Upper lobe of right lung (tissue), 1 donor: Measurements from ENCODE around the gene HASPIN. TPM values are rescaled to one million over a fixed set of nuclear protein-coding genes. Genes with fewer than 3 reads are reported as not detected.
A peak's percentile ranks its signal among the peaks of the same experiment; 100 is the strongest.

ENCODE experiments used
- ATAC-seq: fragments of 200-7000 bp; cut with Tn5 transposase; one replicate; pipeline ENCODE4 v1.9.1; 2020; ENCODE audit warnings: mild to moderate bottlenecking, moderate library complexity
- DNase-seq: peaks from one replicate; pipeline ENCODE4 v3.0.0-alpha.2; 2020
- H3K27ac ChIP-seq: fragments of 200-600 bp; one replicate; pipeline ENCODE4 v1.8.0; 2022
- H3K27me3 ChIP-seq: fragments of 200-600 bp; one replicate; pipeline ENCODE4 v1.8.0; 2022; ENCODE audit warnings: mild to moderate bottlenecking
- H3K36me3 ChIP-seq: fragments of 200-600 bp; one replicate; pipeline ENCODE4 v1.8.0; 2022
- H3K4me1 ChIP-seq: fragments of 200-600 bp; one replicate; pipeline ENCODE4 v1.8.0; 2022
- H3K4me3 ChIP-seq: fragments of 200-600 bp; one replicate; pipeline ENCODE4 v1.8.0; 2022; ENCODE audit warnings: mild to moderate bottlenecking
- H3K9me3 ChIP-seq: fragments of 200-600 bp; one replicate; pipeline ENCODE4 v1.8.0; 2022
- CTCF ChIP-seq: fragments of 200-600 bp; IDR thresholded peaks from one replicate; pipeline ENCODE4 v1.8.0; 2022; ENCODE audit warnings: antibody characterized with exemption
- intact Hi-C: fragments of 100-400 bp; cut with DNase I; formaldehyde crosslinking; loops from one replicate; pipeline ENCODE4 v1.11.0; 2022
- total RNA-seq: library from RNA; stranded (reverse); fragmentation: NEBNext Ultra II Directional; extraction: Animal tissue kit (Norgen Biotek cat#: 25700); gene quantifications from one replicate; pipeline ENCODE4 v1.2.1, GENCODE V29; 2021
- donor health status: DM: no; HTN: yes; CAD: no; lungs with severe emphysema.

The HASPIN gene
- total RNA-seq, 1 donor from 2014 or later = 0.41 TPM

- intact Hi-C loops = no loop called here
These were observed 11.8 kb downstream of the HASPIN start for GRCh38 chr17:3735515-3735914.

DNA sequence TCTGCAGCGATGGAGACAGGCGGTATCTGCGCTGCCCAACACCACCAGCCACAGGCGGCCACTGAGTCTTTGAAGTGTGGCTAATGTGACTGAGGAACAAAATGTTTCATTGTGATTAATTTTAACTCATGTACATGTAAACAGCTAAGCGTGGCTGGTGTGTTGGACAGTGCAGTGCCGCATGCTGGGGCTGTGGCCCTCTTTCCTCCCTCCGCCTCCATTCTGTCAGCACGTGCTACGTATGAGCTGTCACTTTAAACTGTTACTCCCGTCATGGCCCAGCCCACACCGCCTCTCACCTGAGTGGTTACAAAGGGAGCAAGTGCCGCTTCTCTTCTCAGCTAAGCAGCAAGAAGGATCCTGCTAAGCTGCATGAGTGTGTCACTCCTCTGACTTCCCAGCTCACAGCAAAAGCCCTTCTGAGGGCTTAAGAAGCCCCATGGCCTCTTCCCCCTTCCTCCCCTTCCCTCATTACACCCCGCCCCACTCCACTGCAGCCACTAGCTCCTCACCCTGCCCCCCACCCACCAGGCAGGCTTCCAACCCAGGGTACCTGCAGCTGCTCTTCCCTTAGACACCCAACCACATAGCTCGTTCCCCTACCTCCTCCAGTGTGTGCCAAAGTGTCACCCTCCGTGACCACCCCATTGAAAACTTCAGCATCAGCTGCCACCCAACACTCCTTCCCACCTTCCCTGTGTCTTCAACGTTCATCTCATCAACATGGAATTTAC is 15.0 kb downstream of the HASPIN start:
- Histone ChIP-seq H3K4me1 (peaks cover 11% of the 10 kb centered on the region), H3K9me3 (no peaks in the 10 kb centered on the region), H3K27ac (peak overlapping the region; percentile 12), H3K27me3 (no peaks in the 10 kb centered on the region), H3K4me3 (peak overlapping the region; percentile 27), H3K36me3 (no peaks in the 10 kb centered on the region)
- intact Hi-C loops = no loop called here
- DNase-seq = peak; percentile 78
- TF ChIP-seq CTCF = no peak
- ATAC-seq = peak; percentile 80

More at GRCh38 chr17:3735515-3735914, 11.8 kb downstream of the HASPIN start:
- Histone ChIP-seq H3K27me3 (no peaks in the 10 kb centered on the region), H3K4me3 (no peak overlapping the region), H3K36me3 (no peaks in the 10 kb centered on the region), H3K4me1 (peaks cover 11% of the 10 kb centered on the region), H3K27ac (no peak overlapping the region), H3K9me3 (no peaks in the 10 kb centered on the region)
- ATAC-seq = no peak
- no peak for DNase-seq
- no peak for TF ChIP-seq CTCF

- Histone ChIP-seq H3K27ac (no peak overlapping the region), H3K4me1 (peaks cover 11% of the 10 kb centered on the region), H3K36me3 (no peaks in the 10 kb centered on the region), H3K4me3 (no peak overlapping the region), H3K27me3 (no peaks in the 10 kb centered on the region), H3K9me3 (no peaks in the 10 kb centered on the region)
- DNase-seq (no peak), ATAC-seq (no peak)
- intact Hi-C loops = no loop called here
- TF ChIP-seq CTCF = no peak
These were observed 15.9 kb downstream of the HASPIN start for GRCh38 chr17:3739422-3740124.

GRCh38 chr17:3740611-3741073 is 16.9 kb downstream of the HASPIN start:
- H3K36me3 ChIP-seq = no peaks in the 10 kb centered on the region
- no peak overlapping the region for H3K4me3 ChIP-seq
- no peak overlapping the region for H3K27ac ChIP-seq
- no peak for TF ChIP-seq CTCF
- no peak for DNase-seq
- intact Hi-C loops = no loop called here
- H3K9me3 ChIP-seq = no peaks in the 10 kb centered on the region
- H3K4me1 ChIP-seq = peaks cover 11% of the 10 kb centered on the region
- ATAC-seq = peak; percentile 58
- H3K27me3 ChIP-seq = no peaks in the 10 kb centered on the region

GRCh38 chr17:3744014-3744413 is 20.3 kb downstream of the HASPIN start:
- no peak overlapping the region for H3K4me3 ChIP-seq
- DNase-seq (no peak), ATAC-seq (no peak)
- H3K27me3 ChIP-seq = no peaks in the 10 kb centered on the region
- TF ChIP-seq CTCF = no peak
- H3K9me3 ChIP-seq = no peaks in the 10 kb centered on the region
- intact Hi-C loops = no loop called here
- no peaks in the 10 kb centered on the region for H3K4me1 ChIP-seq
- no peak overlapping the region for H3K27ac ChIP-seq
- H3K36me3 ChIP-seq = no peaks in the 10 kb centered on the region
